T-cell (primary cell): Measurements from ENCODE around the gene MZF1. TPM values are rescaled to one million over a fixed set of nuclear protein-coding genes. Genes with fewer than 3 reads are reported as not detected.
"Not testable (repeated sequence)": the region's sequence is repeated elsewhere in the genome, so short reads cannot be mapped to it uniquely, and the experiment has no call there.

Experiments
- ATAC-seq, 4 experiments: fragments of 200-7000 bp in 3 of 4; fragments of 150-1000 bp in 1 of 4; cut with Tn5 transposase; replicated peaks in 1 of 4; 1 replicate in 3 of 4; 2 replicates in 1 of 4; pipeline ENCODE4 v1.10.0; 2021; ENCODE audit warnings: moderate library complexity in 3 of 4, mild to moderate bottlenecking in 2 of 4, moderate number of reproducible peaks in 1 of 4
- CTCF ChIA-PET, 2 donors: fragments of 300-600 bp; sonication (Branson Sonifier 250); formaldehyde crosslinking; loops; one replicate each; lab custom pipeline; 2022; ENCODE audit warnings: antibody characterized with exemption in 2 of 2; lab: Charles Lee
- POLR2A ChIA-PET, 2 donors: fragments of 300-600 bp; sonication (Branson Sonifier 250); formaldehyde crosslinking; loops; one replicate each; lab custom pipeline; 2022; ENCODE audit warnings: antibody characterized with exemption in 2 of 2; lab: Charles Lee
- DNase-seq, 35 experiments: peaks; one replicate each; pipeline versions ENCODE4 v3.0.0 to v3.0.0-alpha.2; 2013 to 2023
- H3K27ac ChIP-seq: one replicate; pipeline ENCODE4 v1.5.1; 2013; ENCODE audit warnings: low read length
- H3K27me3 ChIP-seq, 2 experiments: replicated peaks in 1 of 2; 1 replicate in 1 of 2; 2 replicates in 1 of 2; pipeline versions ENCODE4 v1.6.1 to v1.7.0; 2013; ENCODE audit warnings: low read length in 1 of 2, mixed read lengths in 1 of 2; ENCODE audit not compliant: control insufficient read depth in 2 of 2, insufficient read depth in 2 of 2; ENCODE audit errors: extremely low read depth in 1 of 2
- H3K36me3 ChIP-seq, 2 donors: 1 replicate in 1 of 2; 2 replicates in 1 of 2; pipeline versions ENCODE4 v1.6.1 to v1.7.0; 2013; ENCODE audit warnings: low read length in 1 of 2; ENCODE audit not compliant: control insufficient read depth in 2 of 2, insufficient read depth in 1 of 2; ENCODE audit errors: extremely low read depth in 1 of 2
- H3K4me1 ChIP-seq, 2 experiments: 1 replicate in 1 of 2; 2 replicates in 1 of 2; pipeline versions ENCODE4 v1.6.1 to v1.7.0; 2013; ENCODE audit warnings: low read length in 2 of 2, mixed read lengths in 1 of 2; ENCODE audit not compliant: insufficient read depth in 2 of 2, control insufficient read depth in 1 of 2; ENCODE audit errors: extremely low read depth in 1 of 2
- H3K4me3 ChIP-seq, 2 donors: 1 replicate in 1 of 2; 2 replicates in 1 of 2; pipeline versions ENCODE4 v1.5.1 to v1.7.0; 2013; ENCODE audit warnings: mild to moderate bottlenecking in 2 of 2, low read length in 1 of 2, moderate library complexity in 1 of 2; ENCODE audit not compliant: control insufficient read depth in 1 of 2; ENCODE audit errors: extremely low read depth in 1 of 2
- H3K9me3 ChIP-seq: 2 replicates; pipeline ENCODE4 v1.7.0; 2013
- H3K27ac Mint-ChIP-seq, 2 donors: one replicate each; pipeline ENCODE4 v1.8.0; 2020 to 2021; ENCODE audit warnings: mild to moderate bottlenecking in 2 of 2, mixed read lengths in 2 of 2
- H3K27me3 Mint-ChIP-seq, 2 donors: one replicate each; pipeline ENCODE4 v1.8.0; 2021 to 2022; ENCODE audit warnings: mixed read lengths in 2 of 2
- H3K36me3 Mint-ChIP-seq: one replicate; pipeline ENCODE4 v1.8.0; 2021; ENCODE audit warnings: mixed read lengths
- H3K4me1 Mint-ChIP-seq, 3 donors: one replicate each; pipeline ENCODE4 v1.8.0; 2020 to 2022; ENCODE audit warnings: mixed read lengths in 3 of 3, mild to moderate bottlenecking in 1 of 3
- H3K4me3 Mint-ChIP-seq, 3 donors: one replicate each; pipeline ENCODE4 v1.8.0; 2020 to 2022; ENCODE audit warnings: mild to moderate bottlenecking in 3 of 3, mixed read lengths in 3 of 3, moderate library complexity in 3 of 3
- H3K9me3 Mint-ChIP-seq, 3 donors: one replicate each; pipeline ENCODE4 v1.8.0; 2020 to 2022; ENCODE audit warnings: mixed read lengths in 3 of 3
- WGBS: methylation state at CpG from one replicate; pipeline ENCODE4 v1.1.5; 2013; ENCODE audit warnings: missing lambda C conversion rate; ENCODE audit not compliant: insufficient coverage; 5-methylcytosine and 5-hydroxymethylcytosine counted together
- total RNA-seq, 35 experiments: library from RNA in 6 of 35; stranded (reverse) in 6 of 35; fragments of 120-200 nt in 1 of 35; gene quantifications; one replicate each; pipeline versions ENCODE4 v1.2.1 to v1.2.4 and lab custom pipeline; 2013 to 2026

Gene MZF1
- total RNA-seq, 5 donors from 2014 or later (not counting 1 experiment from before 2014, with no cell fraction given) = 37.0 to 59.3 (median 47.2) TPM

DNA sequence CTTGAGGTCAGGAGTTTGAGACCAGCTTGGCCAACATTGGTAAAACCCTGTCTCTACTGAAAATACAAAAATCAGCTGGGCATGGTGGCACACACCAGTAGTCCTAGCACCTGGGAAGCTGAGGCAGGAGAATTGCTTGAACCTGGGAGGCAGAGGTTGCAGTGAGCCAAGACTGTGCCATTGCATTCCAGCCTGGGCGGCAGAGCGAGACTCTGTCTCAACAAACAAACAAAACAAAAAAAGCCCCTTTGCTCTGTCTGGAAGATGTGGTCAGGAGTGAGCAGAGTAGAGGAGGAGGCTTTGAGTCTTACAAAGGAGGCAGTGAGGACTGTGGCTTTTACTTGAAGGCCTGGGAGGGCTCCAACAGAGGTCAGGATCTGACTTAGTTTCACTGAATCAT, 4.4 kb upstream of the MZF1 start:
- H3K4me3 ChIP-seq, H3K9me3 ChIP-seq, H3K27me3 Mint-ChIP-seq, DNase-seq, H3K27me3 ChIP-seq, H3K36me3 Mint-ChIP-seq, H3K36me3 ChIP-seq, POLR2A ChIA-PET, H3K27ac Mint-ChIP-seq, H3K9me3 Mint-ChIP-seq, ATAC-seq, H3K27ac ChIP-seq: not testable (repeated sequence)
- Mint-ChIP-seq H3K4me1 (peaks cover 37 to 41% (median 39%) of the 10 kb centered on the region in 3 donors), H3K4me3 (peak overlapping the region in 2 of 3 donors; percentile 3 to 39)
- CTCF ChIA-PET = interaction anchor here (1.0 to 1.6 kb wide), 2 partner anchors 56 to 57 kb away, joined by 4 to 5 read pairs; no protein-coding TSS in a partner anchor
- WGBS = no CpG with 5 or more reads among the region's 2 CpGs
- H3K4me1 ChIP-seq = peaks cover 9 to 39% of the 10 kb centered on the region in 2 experiments

GRCh38 chr19:58575183-58576041, 2.3 kb upstream of the MZF1 start:
- Mint-ChIP-seq H3K9me3 (no peaks in the 10 kb centered on the region), H3K36me3 (peaks cover 3% of the 10 kb centered on the region), H3K4me1 (peaks cover 40 to 43% (median 41%) of the 10 kb centered on the region in 3 donors), H3K4me3 (peak overlapping the region; percentile 83 to 97 (median 93)), H3K27me3 (no peaks in the 10 kb centered on the region), H3K27ac (peak overlapping the region; percentile 83 to 85)
- under 1% methylated on average over 63 of the region's 66 CpGs for WGBS
- ATAC-seq (peak; percentile 33 to 35 (median 34)), DNase-seq (peak; percentile 32 to 87 (median 65))
- H3K36me3 ChIP-seq = no peaks in the 10 kb centered on the region
- peak overlapping the region; percentile 98 for H3K27ac ChIP-seq
- ChIA-PET CTCF (interaction anchor here in 1 of 2 donors (0.8 to 2.0 kb wide), 3 partner anchors 55 to 62 kb away, joined by 3 to 12 read pairs (median 4); partner anchors contain the start of gene ZBTB45), POLR2A (interaction anchor here in 1 of 2 donors (0.6 kb wide), 3 partner anchors 54 to 266 kb away, joined by 4 to 9 read pairs (median 6); no protein-coding TSS in a partner anchor)
- H3K27me3 ChIP-seq = no peaks in the 10 kb centered on the region
- H3K9me3 ChIP-seq = no peaks in the 10 kb centered on the region
- H3K4me1 ChIP-seq = peaks cover 12 to 46% of the 10 kb centered on the region in 2 experiments
- peak overlapping the region; percentile 88 to 97 for H3K4me3 ChIP-seq

DNA sequence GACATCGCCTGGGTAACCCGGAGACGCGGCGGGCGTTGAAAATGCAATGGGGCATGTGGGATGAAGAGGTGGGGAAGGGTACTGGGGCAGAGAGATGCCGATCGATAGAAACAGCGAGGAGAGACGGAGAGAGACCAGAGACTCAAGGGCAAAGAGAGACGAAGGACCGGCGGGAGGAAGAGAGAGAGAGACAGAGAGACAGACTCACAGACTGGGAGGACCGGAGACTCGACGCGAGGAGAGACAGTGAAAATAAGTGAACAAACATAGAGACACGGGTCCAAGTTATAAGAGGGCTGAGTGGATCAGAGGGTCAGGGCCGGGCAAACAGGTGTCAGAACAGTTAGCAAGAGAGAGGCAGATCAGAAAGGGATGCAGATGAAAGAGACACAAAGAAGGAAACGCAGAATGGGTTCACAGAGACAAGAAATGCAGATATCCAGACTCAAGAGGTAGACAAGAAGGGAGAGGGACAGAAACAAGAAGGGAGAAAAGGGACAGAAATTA, 576 bp upstream of the MZF1 start:
- no peaks in the 10 kb centered on the region for H3K27me3 Mint-ChIP-seq

GRCh38 chr19:58572026-58572817, 913 bp downstream of the MZF1 start:
- Mint-ChIP-seq H3K4me3 (peak overlapping the region; percentile 93 to 97 (median 97)), H3K27ac (peak overlapping the region; percentile 100), H3K4me1 (peaks cover 30 to 35% (median 30%) of the 10 kb centered on the region in 3 donors), H3K9me3 (no peaks in the 10 kb centered on the region), H3K27me3 (no peaks in the 10 kb centered on the region), H3K36me3 (peaks cover 6% of the 10 kb centered on the region)
- peak overlapping the region; percentile 99 for H3K27ac ChIP-seq
- POLR2A ChIA-PET = interaction anchor here (0.5 to 0.6 kb wide), 3 partner anchors 19 to 34 kb away, joined by 3 to 6 read pairs (median 4); no protein-coding TSS in a partner anchor
- peaks cover under 1 to 8% of the 10 kb centered on the region in 2 donors for H3K36me3 ChIP-seq
- H3K9me3 ChIP-seq = no peaks in the 10 kb centered on the region
- no peaks in the 10 kb centered on the region for H3K27me3 ChIP-seq
- H3K4me1 ChIP-seq = peaks cover 12 to 42% of the 10 kb centered on the region in 2 experiments
- CTCF ChIA-PET = no interaction called here
- peak overlapping the region; percentile 79 to 84 for H3K4me3 ChIP-seq
- DNase-seq (peak in 3 of 35 experiments; percentile 2 to 23 (median 11)), ATAC-seq (no peak)
- WGBS = 38% methylated on average over 21 of the region's 24 CpGs

More for the DNA sequence above, 576 bp upstream of the MZF1 start:
- WGBS = 2% methylated on average over 19 of the region's 20 CpGs
- ATAC-seq (no peak), DNase-seq (no peak)
- peaks cover 12 to 46% of the 10 kb centered on the region in 2 experiments for H3K4me1 ChIP-seq
- CTCF ChIA-PET = no interaction called here
- no peaks in the 10 kb centered on the region for H3K27me3 ChIP-seq
- peak overlapping the region; percentile 100 for H3K27ac Mint-ChIP-seq
- H3K4me3 Mint-ChIP-seq = peak overlapping the region; percentile 93 to 97 (median 97)
- H3K9me3 ChIP-seq = no peaks in the 10 kb centered on the region
- H3K4me1 Mint-ChIP-seq = peaks cover 35 to 40% (median 37%) of the 10 kb centered on the region in 3 donors
- peaks cover 0 to 7% of the 10 kb centered on the region in 2 donors for H3K36me3 ChIP-seq
- peaks cover 3% of the 10 kb centered on the region for H3K36me3 Mint-ChIP-seq
- no peaks in the 10 kb centered on the region for H3K9me3 Mint-ChIP-seq
- POLR2A ChIA-PET = no interaction called here
- peak overlapping the region; percentile 56 to 79 for H3K4me3 ChIP-seq
- H3K27ac ChIP-seq = peak overlapping the region; percentile 99

DNA sequence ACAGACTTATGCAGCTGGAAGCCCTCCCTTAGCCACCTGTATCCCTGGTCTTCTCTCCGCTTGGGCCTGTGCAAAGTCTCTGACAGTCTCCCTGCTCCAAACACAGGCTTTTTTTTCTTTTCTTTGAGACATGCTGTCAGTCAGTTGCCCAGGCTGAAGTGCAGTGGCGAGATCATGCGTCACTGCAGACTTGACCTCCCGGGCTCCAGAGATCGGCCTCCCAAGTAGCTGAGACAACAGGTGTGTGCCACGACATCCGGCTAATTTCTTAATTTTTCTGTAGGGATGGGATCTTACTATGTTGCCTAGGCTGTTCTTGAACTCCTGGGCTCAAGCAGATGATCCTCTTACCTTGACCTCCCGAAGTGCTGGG, 1.6 kb downstream of the MZF1 start:
- no peaks in the 10 kb centered on the region for H3K9me3 ChIP-seq
- peaks cover 6% of the 10 kb centered on the region for H3K36me3 Mint-ChIP-seq

More for the DNA sequence above, 1.6 kb downstream of the MZF1 start:
- no peaks in the 10 kb centered on the region for H3K27me3 ChIP-seq
- Mint-ChIP-seq H3K4me3 (peak overlapping the region in 2 of 3 donors; percentile 93 to 97), H3K27ac (peak overlapping the region; percentile 100), H3K9me3 (no peaks in the 10 kb centered on the region), H3K4me1 (peaks cover 30 to 35% (median 30%) of the 10 kb centered on the region in 3 donors), H3K27me3 (no peaks in the 10 kb centered on the region)
- POLR2A ChIA-PET = interaction anchor here in 1 of 2 donors (0.6 kb wide), 2 partner anchors 21 to 34 kb away, joined by 3 to 4 read pairs; no protein-coding TSS in a partner anchor
- H3K4me3 ChIP-seq = no peak overlapping the region
- H3K4me1 ChIP-seq = peaks cover 12 to 42% of the 10 kb centered on the region in 2 experiments
- CTCF ChIA-PET = no interaction called here
- peaks cover 5 to 12% of the 10 kb centered on the region in 2 donors for H3K36me3 ChIP-seq
- no peak overlapping the region for H3K27ac ChIP-seq
- DNase-seq = peak in 1 of 35 experiments; percentile 23
- no peak for ATAC-seq
- 95% methylated on average over 7 of the region's 8 CpGs for WGBS
